Endothelial cell of umbilical vein (primary cell): ENCODE measurements around the gene MAPKAP1. TPM values are rescaled to one million over a fixed set of nuclear protein-coding genes. Genes with fewer than 3 reads are reported as not detected.

Experiments
- BruUV-seq: library from RNA; stranded (reverse); fragments of 400-500 nt; replicated peaks from 2 replicates; lab custom pipeline; 2021; lab: Mats Ljungman, UMichigan
- CTCF ChIA-PET: fragments of 300-600, 350-600 bp; sonication (Branson Sonifier 250); formaldehyde crosslinking; loops from one replicate; lab custom pipeline; 2021; ENCODE audit warnings: antibody characterized with exemption, inconsistent platforms; lab: Charles Lee
- POLR2A ChIA-PET: fragments of 300-600, 350-600 bp; sonication (Branson Sonifier 250); formaldehyde crosslinking; loops from one replicate; lab custom pipeline; 2021; ENCODE audit warnings: antibody characterized with exemption, inconsistent platforms; lab: Charles Lee
- DNase-seq: peaks from one replicate; pipeline ENCODE4 v3.0.0-alpha.2; 2011; ENCODE audit warnings: low read depth, low spot score
- FAIRE-seq: peaks from 2 replicates; lab custom pipeline; 2011; peaks lifted over from hg19 to GRCh38; lab: Jason Lieb, UNC
- H2AFZ ChIP-seq: 2 replicates; pipeline ENCODE4 v1.6.0; 2012; ENCODE audit warnings: low read depth, low read length, control low read depth, inconsistent platforms
- H3K27ac ChIP-seq: 2 replicates; pipeline ENCODE4 v1.5.1; 2011; ENCODE audit warnings: low read depth, mild to moderate bottlenecking, control low read depth, low read length, moderate library complexity; ENCODE audit not compliant: insufficient read depth
- H3K27me3 ChIP-seq, 2 experiments: 2 replicates each; pipeline versions ENCODE4 v1.6.0 to v1.6.1; 2011; ENCODE audit warnings: low read length in 2 of 2, mixed read lengths in 1 of 2; ENCODE audit not compliant: control insufficient read depth in 2 of 2, insufficient read depth in 2 of 2
- H3K36me3 ChIP-seq, 2 experiments: 2 replicates in 1 of 2; 3 replicates in 1 of 2; pipeline ENCODE4 v1.5.1; 2011; ENCODE audit warnings: low read length in 2 of 2, mild to moderate bottlenecking in 1 of 2, moderate library complexity in 1 of 2; ENCODE audit not compliant: control insufficient read depth in 2 of 2, insufficient read depth in 2 of 2; ENCODE audit errors: extremely low read depth in 1 of 2
- H3K4me1 ChIP-seq: 3 replicates; pipeline ENCODE4 v1.5.1; 2011; ENCODE audit warnings: mild to moderate bottlenecking, low read length; ENCODE audit not compliant: control insufficient read depth, insufficient read depth; ENCODE audit errors: extremely low read depth
- H3K4me2 ChIP-seq: 2 replicates; pipeline ENCODE4 v1.6.1; 2011; ENCODE audit warnings: low read length, control low read depth, mixed read lengths; ENCODE audit not compliant: insufficient read depth
- H3K4me3 ChIP-seq, 3 experiments: fragments of 200-600 bp in 1 of 3; sonication (generic), shearing (Covaris generic) in 1 of 3; replicated peaks in 1 of 3; 2 replicates each; pipeline ENCODE4 v1.5.1; 2011 to 2016; ENCODE audit warnings: control low read depth in 3 of 3, low read length in 3 of 3, mild to moderate bottlenecking in 2 of 3, inconsistent platforms in 1 of 3, low read depth in 1 of 3, moderate library complexity in 1 of 3; ENCODE audit not compliant: insufficient read depth in 1 of 3
- H3K79me2 ChIP-seq: 2 replicates; pipeline ENCODE4 v1.6.0; 2012; ENCODE audit warnings: low read length, inconsistent platforms; ENCODE audit not compliant: control insufficient read depth, insufficient read depth
- H3K9ac ChIP-seq: replicated peaks from 2 replicates; pipeline ENCODE3; 2011; ENCODE audit warnings: low read length, control low read depth; ENCODE audit not compliant: insufficient read depth; ENCODE audit errors: extremely low read depth
- H3K9me1 ChIP-seq: replicated peaks from 3 replicates; pipeline ENCODE4 v1.6.0; 2011; ENCODE audit warnings: mild to moderate bottlenecking, low read length; ENCODE audit not compliant: control insufficient read depth, insufficient read depth; ENCODE audit errors: extremely low read depth
- H3K9me3 ChIP-seq: replicated peaks from 2 replicates; pipeline ENCODE4 v1.5.1; 2012; ENCODE audit warnings: low read length, inconsistent platforms; ENCODE audit not compliant: control insufficient read depth, insufficient read depth
- H4K20me1 ChIP-seq: replicated peaks from 2 replicates; pipeline ENCODE3; 2011; ENCODE audit warnings: mild to moderate bottlenecking, low read length; ENCODE audit not compliant: control insufficient read depth, insufficient read depth; ENCODE audit errors: extremely low read depth
- CTCF ChIP-seq, 2 donors: IDR thresholded peaks; 1 replicate in 1 of 2; 2 replicates in 1 of 2; pipeline ENCODE4 v1.5.1; 2011; ENCODE audit warnings: low read length in 2 of 2, mild to moderate bottlenecking in 2 of 2, moderate library complexity in 2 of 2, control low read depth in 1 of 2, inconsistent platforms in 1 of 2, low read depth in 1 of 2; ENCODE audit not compliant: insufficient read depth in 1 of 2; ENCODE audit errors: extremely low read depth in 1 of 2
- EZH2 ChIP-seq: IDR thresholded peaks from 2 replicates; pipeline ENCODE4 v1.6.1; 2012; ENCODE audit warnings: borderline replicate concordance, low read depth, mild to moderate bottlenecking, moderate library complexity, low read length, inconsistent platforms; ENCODE audit not compliant: severe bottlenecking
- FOS ChIP-seq: IDR thresholded peaks from 2 replicates; pipeline ENCODE4 v1.6.1; 2011; ENCODE audit warnings: mild to moderate bottlenecking, low read length, moderate library complexity, borderline replicate concordance; ENCODE audit not compliant: insufficient read depth
- JUN ChIP-seq: IDR thresholded peaks from 2 replicates; pipeline ENCODE4 v1.6.1; 2011; ENCODE audit warnings: borderline replicate concordance, low read depth; ENCODE audit not compliant: insufficient read length, insufficient read depth
- MYC ChIP-seq: IDR thresholded peaks from one replicate; pipeline ENCODE4 v1.6.1; 2011; ENCODE audit warnings: mild to moderate bottlenecking, low read depth, low read length
- POLR2A ChIP-seq: IDR thresholded peaks from 2 replicates; pipeline ENCODE4 v1.6.1; 2012; ENCODE audit warnings: low read depth, mild to moderate bottlenecking, control low read depth, low read length
- POLR2AphosphoS5 ChIP-seq: IDR thresholded peaks from 2 replicates; pipeline ENCODE4 v1.6.1; 2012; ENCODE audit warnings: low read depth, mild to moderate bottlenecking, control low read depth, low read length, moderate library complexity; ENCODE audit not compliant: insufficient read depth
- dilution Hi-C: fragments of 300-500 bp; cut with MboI; formaldehyde crosslinking; loops from one replicate; pipeline ENCODE4 v1.15.0; 2019; ENCODE audit warnings: low sequenced_read_pairs; ENCODE audit not compliant: extremely low pct_ligation_motif_present
- intact Hi-C: fragments of 100-400 bp; cut with micrococcal nuclease; formaldehyde crosslinking; loops from one replicate; pipeline ENCODE4 v1.10.0; 2022
- polyA plus RNA-seq, 4 experiments: library from polyadenylated mRNA; depleted of rRNA in 3 of 4; stranded (reverse) in 3 of 4; unstranded in 1 of 4; fragments of >200 nt; gene quantifications; 2 replicates each; pipeline versions ENCODE4 v1.2.1 to v1.2.3, GENCODE V29; 2011 to 2012; ENCODE audit warnings: missing spikeins in 1 of 4
- total RNA-seq: library from RNA; stranded (reverse); gene quantifications from 2 replicates; pipeline ENCODE4 v1.2.3, GENCODE V29; 2021
- TF ChIP-seq, protein P1 (sequence below): IDR thresholded peaks from 2 replicates; pipeline ENCODE4 v1.6.1; 2011; ENCODE audit not compliant: insufficient read depth, insufficient read length

MAPKAP1 gene
- total and polyA plus RNA-seq, 2 donors (not counting 3 experiments of a cell fraction or from before 2014, with no cell fraction given): 61.9 to 99.1 TPM

DNA sequence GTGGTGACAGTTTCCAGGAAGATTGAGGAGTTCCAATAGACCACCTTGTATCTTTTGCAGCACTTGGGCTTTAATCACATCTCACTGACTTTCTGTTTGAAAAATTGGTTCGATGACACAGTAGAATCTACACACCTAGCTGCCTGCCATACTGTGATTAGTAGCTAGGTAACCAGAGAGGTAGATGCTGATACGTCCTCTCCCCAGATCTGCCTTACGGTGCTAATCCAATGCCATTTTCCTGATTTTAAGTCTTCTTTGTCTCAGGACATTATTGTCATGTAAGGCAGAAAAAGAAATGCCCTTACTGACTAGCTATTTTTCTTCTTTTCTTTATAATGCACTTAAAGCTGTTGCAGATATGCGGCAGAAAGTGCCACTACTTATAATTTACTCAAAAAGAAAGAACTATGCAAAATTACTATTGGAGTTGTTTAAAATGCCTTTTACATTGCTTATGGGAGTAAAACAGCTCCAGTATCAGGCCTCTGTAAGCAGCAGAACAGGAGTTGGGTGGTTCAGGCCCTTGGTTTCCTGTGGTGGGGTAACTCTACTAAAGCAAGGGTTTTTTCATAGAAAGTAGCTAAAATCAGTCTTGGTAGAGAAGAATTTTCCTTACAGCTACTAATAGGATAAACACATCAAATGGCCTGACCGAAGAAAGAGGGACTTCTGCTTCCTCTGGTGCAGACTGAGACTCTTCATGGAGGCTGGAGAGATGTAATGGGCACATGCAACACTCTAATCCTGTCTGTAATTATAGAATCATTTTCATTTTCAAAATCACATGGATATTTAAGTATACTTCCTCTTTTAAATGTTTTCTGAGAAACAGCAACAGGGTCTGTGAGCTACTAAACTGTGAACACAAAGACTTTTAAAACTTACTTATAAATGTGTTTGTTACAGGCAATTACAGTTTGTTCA lies 177.2 kb downstream of the MAPKAP1 start:
- no peaks in the 10 kb centered on the region for H3K79me2 ChIP-seq
- FAIRE-seq (no peak), DNase-seq (no peak)
- H3K4me2 ChIP-seq: no peak overlapping the region
- ChIA-PET POLR2A (no interaction called here), CTCF (interaction anchor here (1.0 to 2.0 kb wide), 6 partner anchors 10 to 122 kb away, joined by 3 to 8 read pairs (median 4); no protein-coding TSS in a partner anchor)
- no peaks in the 10 kb centered on the region for H3K36me3 ChIP-seq
- H3K27ac ChIP-seq: no peak overlapping the region
- H2AFZ ChIP-seq: no peak overlapping the region
- intact Hi-C loops (no loop called here), dilution Hi-C loops (no loop called here)
- H3K27me3 ChIP-seq: no peaks in the 10 kb centered on the region
- no peak overlapping the region for H3K9ac ChIP-seq
- no peaks in the 10 kb centered on the region for H3K9me3 ChIP-seq
- H3K9me1 ChIP-seq: no peaks in the 10 kb centered on the region
- TF ChIP-seq EZH2 (no peak), POLR2A (no peak), FOS (no peak), JUN (no peak)
- H3K4me3 ChIP-seq: no peak overlapping the region
- H4K20me1 ChIP-seq: no peaks in the 10 kb centered on the region
- no TSS peak for BruUV-seq
- H3K4me1 ChIP-seq: peaks cover 15% of the 10 kb centered on the region

- Histone ChIP-seq H3K27me3 (no peaks in the 10 kb centered on the region), H3K27ac (no peak overlapping the region), H3K4me1 (peaks cover 22% of the 10 kb centered on the region), H3K79me2 (no peaks in the 10 kb centered on the region), H3K36me3 (no peaks in the 10 kb centered on the region), H3K9me3 (no peaks in the 10 kb centered on the region), H4K20me1 (no peaks in the 10 kb centered on the region), H3K4me3 (no peak overlapping the region), H3K9ac (no peak overlapping the region), H3K9me1 (no peaks in the 10 kb centered on the region), H3K4me2 (no peak overlapping the region), H2AFZ (no peak overlapping the region)
- BruUV-seq: no TSS peak
- TF ChIP-seq POLR2A: no peak
- TF ChIP-seq MYC: no peak
- TF ChIP-seq JUN: no peak
- no peak for TF ChIP-seq CTCF (IDR thresholded peaks at IDR 0.05; ENCODE audit: extremely low read depth in 1 of 2, insufficient read depth in 1 of 2, low read depth in 1 of 2, low read length in 2 of 2)
- no peak for TF ChIP-seq FOS
- TF ChIP-seq POLR2AphosphoS5: no peak
- TF ChIP-seq EZH2: no peak
- TF ChIP-seq, protein P1, sequence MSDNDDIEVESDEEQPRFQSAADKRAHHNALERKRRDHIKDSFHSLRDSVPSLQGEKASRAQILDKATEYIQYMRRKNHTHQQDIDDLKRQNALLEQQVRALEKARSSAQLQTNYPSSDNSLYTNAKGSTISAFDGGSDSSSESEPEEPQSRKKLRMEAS: no peak
- POLR2A ChIA-PET: no interaction called here
- FAIRE-seq (no peak), DNase-seq (no peak)
- CTCF ChIA-PET: interaction anchor here (1.1 to 2.0 kb wide), 6 partner anchors 10 to 121 kb away, joined by 3 to 8 read pairs (median 4); no protein-coding TSS in a partner anchor
- intact Hi-C loops: no loop called here
- dilution Hi-C loops: no loop called here
Measured at GRCh38 chr9:125529107-125529506, 177.9 kb downstream of the MAPKAP1 start.
